Stimulated activated naive CD8-positive, alpha-beta T cell treated with anti-CD3 and anti-CD28 coated beads, Interleukin-15, amount 100 ng/mL, for 72 hours (primary cell): Measurements from ENCODE around the gene SLITRK2.

Experiments
- ATAC-seq: fragments of 150-1000 bp; cut with Tn5 transposase; 2 replicates; pipeline ENCODE4 v1.10.0; 2021; ENCODE audit warnings: mild to moderate bottlenecking, moderate library complexity
- DNase-seq, 2 donors: peaks; one replicate each; pipeline ENCODE4 v3.0.0; 2021 to 2022
- H3K27ac Mint-ChIP-seq, 2 donors: one replicate each; pipeline ENCODE4 v1.8.0; 2022; ENCODE audit warnings: mild to moderate bottlenecking in 2 of 2, mixed read lengths in 2 of 2, moderate library complexity in 2 of 2
- H3K27me3 Mint-ChIP-seq: one replicate; pipeline ENCODE4 v1.8.0; 2022; ENCODE audit warnings: mixed read lengths
- H3K4me1 Mint-ChIP-seq: one replicate; pipeline ENCODE4 v1.8.0; 2022; ENCODE audit warnings: mild to moderate bottlenecking, mixed read lengths
- H3K4me3 Mint-ChIP-seq, 2 donors: one replicate each; pipeline ENCODE4 v1.8.0; 2022; ENCODE audit warnings: mild to moderate bottlenecking in 2 of 2, mixed read lengths in 2 of 2, moderate library complexity in 1 of 2
- H3K9me3 Mint-ChIP-seq, 2 donors: one replicate each; pipeline ENCODE4 v1.8.0; 2022; ENCODE audit warnings: mixed read lengths in 2 of 2

The SLITRK2 gene

GRCh38 chrX:145832796-145833195 is 15.2 kb downstream of the SLITRK2 start:
- ATAC-seq (no peak), DNase-seq (no peak)
- H3K4me1 Mint-ChIP-seq = no peaks in the 10 kb centered on the region
- no peak overlapping the region for H3K27ac Mint-ChIP-seq
- H3K4me3 Mint-ChIP-seq = no peak overlapping the region
- no peaks in the 10 kb centered on the region for H3K9me3 Mint-ChIP-seq
- no peaks in the 10 kb centered on the region for H3K27me3 Mint-ChIP-seq

GRCh38 chrX:145840531-145840930 is 22.9 kb downstream of the SLITRK2 start:
- no peak for ATAC-seq
- no peaks in the 10 kb centered on the region for H3K4me1 Mint-ChIP-seq
- no peaks in the 10 kb centered on the region for H3K9me3 Mint-ChIP-seq
- no peak for DNase-seq
- no peaks in the 10 kb centered on the region for H3K27me3 Mint-ChIP-seq
- H3K4me3 Mint-ChIP-seq = no peak overlapping the region
- no peak overlapping the region for H3K27ac Mint-ChIP-seq

GRCh38 chrX:145843146-145843904 is 25.7 kb downstream of the SLITRK2 start:
- DNase-seq (no peak), ATAC-seq (no peak)
- H3K4me3 Mint-ChIP-seq = no peak overlapping the region
- no peaks in the 10 kb centered on the region for H3K9me3 Mint-ChIP-seq
- no peaks in the 10 kb centered on the region for H3K4me1 Mint-ChIP-seq
- no peak overlapping the region for H3K27ac Mint-ChIP-seq
- H3K27me3 Mint-ChIP-seq = no peaks in the 10 kb centered on the region

GRCh38 chrX:145844886-145845285 is 27.3 kb downstream of the SLITRK2 start:
- Mint-ChIP-seq H3K4me1 (no peaks in the 10 kb centered on the region), H3K27me3 (no peaks in the 10 kb centered on the region), H3K4me3 (no peak overlapping the region), H3K27ac (no peak overlapping the region), H3K9me3 (no peaks in the 10 kb centered on the region)
- DNase-seq (no peak), ATAC-seq (no peak)

- ATAC-seq = no peak
- no peaks in the 10 kb centered on the region for H3K9me3 Mint-ChIP-seq
- no peak overlapping the region for H3K4me3 Mint-ChIP-seq
Measured at GRCh38 chrX:145848448-145848847, 30.8 kb downstream of the SLITRK2 start.

GRCh38 chrX:145848857-145849256 is 31.2 kb downstream of the SLITRK2 start:
- Mint-ChIP-seq H3K9me3 (no peaks in the 10 kb centered on the region), H3K27ac (no peak overlapping the region), H3K27me3 (no peaks in the 10 kb centered on the region), H3K4me3 (no peak overlapping the region), H3K4me1 (no peaks in the 10 kb centered on the region)
- DNase-seq = no peak
- no peak for ATAC-seq

More at GRCh38 chrX:145848448-145848847, 30.8 kb downstream of the SLITRK2 start:
- no peaks in the 10 kb centered on the region for H3K27me3 Mint-ChIP-seq
- no peaks in the 10 kb centered on the region for H3K4me1 Mint-ChIP-seq
- H3K27ac Mint-ChIP-seq = no peak overlapping the region
- no peak for DNase-seq

GRCh38 chrX:145853181-145853580 is 35.6 kb downstream of the SLITRK2 start:
- Mint-ChIP-seq H3K27ac (no peak overlapping the region), H3K27me3 (no peaks in the 10 kb centered on the region), H3K4me3 (no peak overlapping the region), H3K9me3 (no peaks in the 10 kb centered on the region), H3K4me1 (no peaks in the 10 kb centered on the region)
- no peak for ATAC-seq
- no peak for DNase-seq

- DNase-seq (no peak), ATAC-seq (no peak)
- Mint-ChIP-seq H3K4me3 (no peak overlapping the region), H3K27ac (no peak overlapping the region), H3K4me1 (no peaks in the 10 kb centered on the region), H3K9me3 (no peaks in the 10 kb centered on the region), H3K27me3 (no peaks in the 10 kb centered on the region)
Measured at GRCh38 chrX:145856181-145856580, 38.6 kb downstream of the SLITRK2 start.

- H3K27ac Mint-ChIP-seq = no peak overlapping the region
- no peaks in the 10 kb centered on the region for H3K9me3 Mint-ChIP-seq
- ATAC-seq (no peak), DNase-seq (no peak)
- no peaks in the 10 kb centered on the region for H3K4me1 Mint-ChIP-seq
- no peak overlapping the region for H3K4me3 Mint-ChIP-seq
- H3K27me3 Mint-ChIP-seq = no peaks in the 10 kb centered on the region
Measured at GRCh38 chrX:145861818-145862217, 44.2 kb downstream of the SLITRK2 start.

- Mint-ChIP-seq H3K27ac (no peak overlapping the region), H3K9me3 (no peaks in the 10 kb centered on the region), H3K4me3 (no peak overlapping the region), H3K4me1 (no peaks in the 10 kb centered on the region), H3K27me3 (no peaks in the 10 kb centered on the region)
- ATAC-seq = no peak
- DNase-seq = no peak
Measured at GRCh38 chrX:145865082-145865481, 47.5 kb downstream of the SLITRK2 start.
